GM19397 (cell line): Measurements from ENCODE around the gene CPD.
"Not testable (repeated sequence)": the region's sequence is repeated elsewhere in the genome, so short reads cannot be mapped to it uniquely, and the experiment has no call there.

Experiments used
- ATAC-seq: cut with Tn5 transposase; IDR thresholded peaks from one replicate; pipeline ENCODE4 v1.9.1; 2021; ENCODE audit warnings: mild to moderate bottlenecking, moderate library complexity; ENCODE audit not compliant: unreplicated experiment

Gene CPD

DNA sequence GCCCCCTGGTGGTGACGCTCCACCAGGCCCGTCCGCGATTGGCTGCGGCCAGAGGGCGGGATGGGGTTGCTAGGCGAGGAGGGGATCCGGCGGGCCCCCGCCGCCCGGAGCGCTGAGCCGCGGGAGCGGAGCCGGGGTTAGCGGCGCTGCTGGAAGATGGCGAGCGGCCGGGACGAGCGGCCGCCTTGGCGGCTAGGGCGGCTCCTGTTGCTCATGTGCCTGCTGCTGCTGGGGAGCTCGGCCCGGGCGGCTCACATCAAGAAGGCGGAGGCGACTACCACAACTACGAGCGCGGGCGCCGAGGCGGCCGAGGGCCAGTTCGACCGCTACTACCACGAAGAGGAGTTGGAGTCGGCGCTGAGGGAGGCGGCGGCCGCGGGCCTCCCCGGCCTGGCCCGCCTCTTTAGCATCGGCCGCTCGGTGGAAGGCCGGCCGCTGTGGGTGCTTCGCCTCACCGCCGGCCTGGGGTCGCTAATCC, at the start of gene CPD:
Gene CPD, plus strand, starts transcription at position 103 of the 478 bp plus-strand sequence. Its CDS starts 54 bp downstream, at position 157.
- ATAC-seq: peak; percentile 87

- ATAC-seq: no peak
Measured at GRCh38 chr17:30332057-30332542, 46.6 kb upstream of the CPD start.

DNA sequence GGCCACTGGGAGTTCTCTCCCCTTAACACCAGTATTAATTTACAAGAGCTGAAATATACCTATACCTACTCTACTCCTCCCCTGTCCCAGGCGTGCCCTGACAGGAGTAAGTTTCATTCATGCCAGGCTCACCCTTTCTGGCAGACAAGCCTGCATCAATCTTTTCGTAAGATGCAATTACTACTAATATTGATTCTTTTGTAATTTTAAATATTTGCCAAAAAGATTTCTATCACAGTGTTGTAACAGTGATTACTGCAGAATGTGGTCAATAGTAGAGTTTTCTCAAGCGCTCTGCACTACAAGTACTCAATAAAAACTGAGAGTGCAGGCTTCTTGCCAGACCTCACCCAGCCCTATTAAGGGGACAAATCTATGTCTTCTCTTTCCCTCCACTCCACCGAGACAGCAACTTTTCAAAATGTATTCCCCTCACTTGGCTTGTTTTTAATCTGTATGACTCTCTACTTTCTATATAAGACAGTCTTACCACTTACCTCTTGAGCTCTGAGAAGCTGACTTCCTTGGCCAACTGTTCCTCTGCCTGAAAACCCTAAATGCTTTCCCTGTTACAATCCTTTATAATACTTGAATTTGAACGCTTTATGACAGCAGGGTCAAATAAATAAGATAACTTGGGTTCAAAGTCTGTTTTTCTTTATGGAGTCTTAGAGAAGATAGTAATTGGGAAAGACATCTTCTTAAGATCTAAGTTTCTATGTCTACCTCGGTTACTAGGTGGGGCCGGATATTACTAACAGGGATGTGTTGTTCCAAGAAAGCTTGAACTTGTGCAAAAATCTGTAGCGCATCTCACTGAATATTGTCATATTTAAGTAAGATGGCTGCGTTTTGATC, 45.0 kb upstream of the CPD start, which contains the start of gene TMIGD1:
Gene TMIGD1, minus strand, starts transcription at position 555 of the 858 bp plus-strand sequence. CDS start 1,924 bp downstream, outside the sequence.
- ATAC-seq: no peak

GRCh38 chr17:30334421-30334820, 44.3 kb upstream of the CPD start:
- no peak for ATAC-seq

- no peak for ATAC-seq
Measured at GRCh38 chr17:30336369-30337171, 42.2 kb upstream of the CPD start.

- no peak for ATAC-seq
Measured at GRCh38 chr17:30337393-30337999, 41.2 kb upstream of the CPD start.

- no peak for ATAC-seq
Measured at GRCh38 chr17:30339086-30339485, 39.6 kb upstream of the CPD start.

GRCh38 chr17:30340801-30341356, 37.8 kb upstream of the CPD start:
- no peak for ATAC-seq

- no peak for ATAC-seq
Measured at GRCh38 chr17:30341703-30342249, 37.0 kb upstream of the CPD start.

- not testable (repeated sequence) for ATAC-seq
Measured at GRCh38 chr17:30343244-30343643, 35.5 kb upstream of the CPD start.

GRCh38 chr17:30343796-30344195, 34.9 kb upstream of the CPD start:
- ATAC-seq: no peak

- ATAC-seq: no peak
Measured at GRCh38 chr17:30344283-30345088, 34.2 kb upstream of the CPD start.

- no peak for ATAC-seq
Measured at GRCh38 chr17:30345089-30345433, 33.7 kb upstream of the CPD start.

DNA sequence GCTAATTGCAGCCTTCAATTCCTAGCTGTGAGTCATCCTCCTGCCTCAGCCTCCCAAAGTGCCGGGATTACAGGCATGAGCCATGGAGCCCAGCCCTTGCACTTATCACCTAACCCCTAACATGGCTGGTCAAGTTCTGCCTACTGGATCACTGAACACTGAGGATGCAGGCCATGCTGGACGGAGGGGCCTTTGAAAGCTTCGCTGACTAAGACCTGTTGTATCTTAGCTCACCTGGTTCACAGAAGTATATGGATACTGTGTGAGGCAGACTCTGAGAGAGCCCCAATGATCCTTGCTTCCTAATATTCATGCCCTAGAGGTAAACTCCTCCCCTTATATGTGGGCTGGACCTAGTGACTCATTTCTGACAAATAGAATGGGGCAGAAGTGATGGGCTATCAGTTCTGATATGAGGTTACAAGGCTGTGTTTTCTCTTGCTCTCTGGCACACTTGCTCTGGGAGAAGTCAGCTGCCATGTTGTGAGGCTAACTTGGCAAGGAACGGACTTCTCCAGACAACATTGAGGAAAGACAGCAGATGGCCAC, 33.1 kb upstream of the CPD start:
- no peak for ATAC-seq

- ATAC-seq: no peak
Measured at GRCh38 chr17:30346221-30346795, 32.4 kb upstream of the CPD start.

GRCh38 chr17:30347488-30347887, 31.2 kb upstream of the CPD start:
- ATAC-seq: no peak

GRCh38 chr17:30349252-30349651, 29.5 kb upstream of the CPD start:
- ATAC-seq: no peak

DNA sequence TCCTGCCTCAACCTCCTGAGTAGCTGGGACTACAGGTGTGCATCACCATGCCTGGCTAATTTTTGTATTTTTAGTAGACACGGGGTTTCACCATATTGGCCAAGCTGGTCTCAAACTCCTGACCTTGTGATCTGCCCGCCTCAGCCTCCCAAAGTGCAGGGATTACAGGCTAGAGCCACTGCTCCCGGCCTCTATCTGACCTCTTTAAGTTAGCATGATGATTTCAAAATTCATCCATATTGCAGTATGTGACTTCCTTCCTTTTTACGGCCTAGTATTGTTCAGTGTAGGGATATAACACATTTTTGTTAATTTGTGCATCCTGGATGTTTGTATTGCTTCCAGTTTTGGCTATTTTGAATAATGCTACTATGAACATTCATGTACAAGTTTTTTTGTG, 27.5 kb upstream of the CPD start:
- not testable (repeated sequence) for ATAC-seq

DNA sequence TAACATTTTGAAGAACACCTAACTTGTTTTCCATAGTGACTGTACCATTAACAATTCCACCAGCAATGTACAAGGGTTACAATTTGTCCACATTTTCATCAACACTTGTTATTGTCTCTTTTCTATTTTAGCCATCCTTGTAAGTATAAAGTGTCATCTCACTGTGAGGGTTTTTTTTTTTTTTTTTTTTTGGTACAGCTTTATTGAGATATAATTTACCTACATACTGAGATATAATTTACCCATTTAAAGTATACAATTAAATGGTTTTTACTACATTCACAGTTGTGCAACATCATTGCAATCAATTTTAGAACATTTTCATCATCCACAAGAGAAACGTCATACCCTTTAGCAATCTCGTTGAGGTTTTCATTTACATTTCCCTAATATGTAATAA, 27.0 kb upstream of the CPD start:
- ATAC-seq: no peak
